Motor neuron (in vitro differentiated cells): ENCODE measurements around the gene REEP3. TPM values are rescaled to one million over a fixed set of nuclear protein-coding genes. Genes with fewer than 3 reads are reported as not detected.
A peak's percentile ranks its signal among the peaks of the same experiment; 100 is the strongest.

Source experiments
- ATAC-seq, 8 experiments: fragments of 200-7000 bp; cut with Tn5 transposase; replicated peaks in 6 of 8; 2 replicates each; pipeline ENCODE4 v1.8.0; 2021; ENCODE audit warnings: mild to moderate bottlenecking in 8 of 8, moderate library complexity in 8 of 8
- H3K27ac ChIP-seq, 2 donors: fragments of 250-450 bp; sonication (Bioruptor Pico); 2 replicates each; pipeline ENCODE4 v1.9.0; 2021; ENCODE audit warnings: antibody characterized with exemption in 2 of 2, mild to moderate bottlenecking in 2 of 2, moderate library complexity in 1 of 2
- H3K4me1 ChIP-seq, 2 donors: fragments of 250-450 bp; sonication (Bioruptor Pico); replicated peaks in 1 of 2; 2 replicates each; pipeline ENCODE4 v1.6.1; 2021; ENCODE audit warnings: antibody characterized with exemption in 2 of 2, mild to moderate bottlenecking in 2 of 2, moderate library complexity in 1 of 2
- H3K4me3 ChIP-seq, 5 donors: fragments of 250-450 bp; sonication (Bioruptor Pico); 2 replicates each; pipeline ENCODE4 v1.9.0; 2021; ENCODE audit warnings: antibody characterized with exemption in 5 of 5, mild to moderate bottlenecking in 5 of 5, moderate library complexity in 4 of 5
- WGBS, 10 experiments: fragments of 450-650 bp; shearing (Covaris generic); methylation state at CpG; one replicate each; pipeline ENCODE4 v1.0.0; 2022; 5-methylcytosine and 5-hydroxymethylcytosine counted together
- in situ Hi-C, 9 experiments: fragments of 400-800 bp; cut with MboI; loops; one replicate each; pipeline ENCODE4 v1.15.0; 2021; ENCODE audit warnings: low sequenced_read_pairs in 9 of 9, low pct_unique_long_range_greater_than_20kb in 2 of 9; ENCODE audit not compliant: unreplicated experiment in 9 of 9
- total RNA-seq, 8 experiments: library from RNA; unstranded; fragments of 300-600 nt; gene quantifications; 2 replicates each; pipeline versions ENCODE4 v1.2.3 to v1.2.4, GENCODE V29; 2022

REEP3 gene
- total RNA-seq, 8 experiments from 2014 or later: 12.3 to 33.7 (median 19.9) TPM

DNA sequence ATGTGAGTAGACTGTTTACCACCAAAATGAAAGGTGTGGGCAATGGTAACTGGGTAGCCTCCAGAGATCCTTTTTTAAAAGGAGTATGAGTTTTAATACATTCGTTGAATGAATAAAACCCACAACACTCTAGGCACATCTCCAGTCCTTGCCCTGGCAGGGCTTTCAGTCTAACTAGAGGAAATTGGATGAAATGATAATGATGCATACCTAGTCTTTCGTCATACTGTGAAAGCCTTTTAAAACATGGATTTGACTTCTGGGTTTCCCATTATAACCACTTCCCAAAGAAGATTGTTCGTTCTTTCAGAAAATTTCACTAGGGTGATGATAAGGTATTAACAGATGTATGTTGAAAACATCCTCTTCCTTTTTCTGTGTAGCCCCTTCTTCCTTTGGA is 110.8 kb downstream of the REEP3 start:
- Histone ChIP-seq H3K4me3 (no peak overlapping the region), H3K4me1 (peaks cover 7 to 23% of the 10 kb centered on the region in 2 donors), H3K27ac (no peak overlapping the region)
- no peak for ATAC-seq
- WGBS, 10 experiments: 43 to 100% (median 83%) methylated on average over 1 to 3 of the region's 3 CpGs; no CpG with 5 or more reads in 1 of the 10 experiments
- in situ Hi-C loops: loop anchor here in 1 of 9 experiments (10.0 kb wide), 1 partner anchor 83 kb away; no protein-coding TSS in a partner anchor

DNA sequence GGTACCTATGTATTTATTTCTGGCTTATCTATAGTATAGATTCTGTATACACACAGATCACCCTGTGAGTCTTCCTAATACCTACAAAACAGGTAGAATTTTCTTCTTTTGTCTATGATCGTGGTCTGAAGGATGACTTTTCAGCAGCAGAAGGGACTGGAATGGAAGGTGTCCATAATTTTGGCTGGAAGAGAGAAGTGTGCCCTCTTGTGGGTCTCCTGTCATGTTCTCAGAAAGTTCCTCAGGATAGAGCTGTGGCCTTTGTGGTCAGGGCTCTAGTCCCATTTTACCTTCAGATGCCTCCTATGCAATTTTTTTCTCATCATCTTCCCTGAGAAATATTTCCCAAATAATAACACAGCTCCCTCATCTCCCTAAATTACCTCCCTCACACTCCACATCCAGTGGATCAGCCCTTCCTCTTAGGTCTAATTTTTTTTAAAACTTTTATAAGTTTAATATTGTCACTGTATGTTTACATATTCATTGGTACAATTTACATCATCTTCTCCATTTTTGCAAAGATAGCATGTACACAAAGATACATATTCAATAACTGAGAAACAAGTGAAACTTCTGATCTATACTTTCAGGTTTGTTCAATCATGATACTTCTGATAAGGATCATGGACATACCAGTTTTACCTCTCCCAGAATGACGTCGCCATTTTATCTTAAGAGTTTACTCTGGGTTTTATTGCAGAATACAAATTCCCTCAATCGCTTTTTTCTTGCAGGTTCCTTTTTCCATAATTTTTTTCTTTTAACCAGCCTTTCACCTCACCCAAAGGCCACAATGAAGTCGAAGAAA is 112.7 kb downstream of the REEP3 start:
- H3K27ac ChIP-seq: no peak overlapping the region
- in situ Hi-C loops: loop anchor here in 1 of 9 experiments (10.0 kb wide), 1 partner anchor 81 kb away; no protein-coding TSS in a partner anchor
- WGBS, 10 experiments: 63 to 97% (median 88%) methylated on average over 2 to 5 of the region's 5 CpGs
- no peak for ATAC-seq
- H3K4me1 ChIP-seq: peaks cover 7 to 9% of the 10 kb centered on the region in 2 donors
- H3K4me3 ChIP-seq: no peak overlapping the region

DNA sequence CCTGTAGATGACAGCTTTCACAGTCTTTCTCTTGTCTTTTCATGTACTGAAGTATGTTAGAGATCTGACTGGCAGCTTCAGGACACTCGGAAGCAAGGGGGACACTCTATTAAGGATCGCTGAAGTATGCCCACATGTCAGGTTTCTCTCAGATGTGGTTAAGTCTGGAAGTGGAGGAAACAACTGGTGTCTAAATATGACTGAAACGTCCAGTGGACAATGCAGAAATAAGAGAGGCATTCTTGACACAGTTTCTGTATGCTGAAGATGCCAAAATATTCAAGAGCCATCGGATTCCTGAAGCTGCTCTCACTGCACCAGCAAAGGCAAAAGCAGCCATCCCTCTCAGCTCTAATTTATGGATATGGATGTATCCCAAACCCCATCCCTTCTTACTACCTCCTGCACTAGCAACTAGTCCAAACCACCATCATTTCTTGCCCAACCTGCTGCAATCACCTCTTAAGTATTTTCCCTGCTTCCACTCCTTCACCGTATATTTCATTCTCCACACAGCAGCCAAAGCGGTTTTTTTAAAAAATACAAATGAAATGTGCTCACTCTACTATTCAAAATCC is 113.4 kb downstream of the REEP3 start:
- Histone ChIP-seq H3K4me1 (peaks cover 6 to 7% of the 10 kb centered on the region in 2 donors), H3K4me3 (no peak overlapping the region), H3K27ac (no peak overlapping the region)
- ATAC-seq: no peak
- in situ Hi-C loops: loop anchor here in 1 of 9 experiments (10.0 kb wide), 1 partner anchor 80 kb away; no protein-coding TSS in a partner anchor
- 77 to 100% (median 93%) methylated on average over 2 to 6 of the region's 6 CpGs; no CpG with 5 or more reads in 2 of the 10 experiments for WGBS, 10 experiments

DNA sequence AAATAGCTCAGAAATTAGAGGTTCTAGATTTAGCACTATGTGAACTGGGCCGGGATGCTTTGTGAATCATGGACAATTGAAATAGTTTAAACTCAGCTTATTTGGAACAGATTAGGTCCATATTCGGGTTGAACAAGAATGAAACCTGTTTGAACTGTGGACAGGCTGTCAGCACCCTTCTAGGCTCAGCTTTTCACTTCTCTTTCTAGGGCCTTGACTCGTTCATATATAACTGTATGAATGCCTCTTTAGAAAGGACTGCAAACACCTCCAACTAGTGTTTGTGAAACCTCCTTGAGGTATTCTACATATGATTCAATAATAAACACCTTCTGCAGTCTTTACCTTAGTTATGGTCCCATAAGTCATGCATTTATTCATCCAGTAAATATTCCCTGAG is 115.6 kb downstream of the REEP3 start:
- in situ Hi-C loops: loop anchor here in 1 of 9 experiments (10.0 kb wide), 1 partner anchor 78 kb away; no protein-coding TSS in a partner anchor
- no peak overlapping the region for H3K27ac ChIP-seq
- 17 to 92% (median 57%) methylated on average over 1 to 2 of the region's 3 CpGs; no CpG with 5 or more reads in 2 of the 10 experiments for WGBS, 10 experiments

DNA sequence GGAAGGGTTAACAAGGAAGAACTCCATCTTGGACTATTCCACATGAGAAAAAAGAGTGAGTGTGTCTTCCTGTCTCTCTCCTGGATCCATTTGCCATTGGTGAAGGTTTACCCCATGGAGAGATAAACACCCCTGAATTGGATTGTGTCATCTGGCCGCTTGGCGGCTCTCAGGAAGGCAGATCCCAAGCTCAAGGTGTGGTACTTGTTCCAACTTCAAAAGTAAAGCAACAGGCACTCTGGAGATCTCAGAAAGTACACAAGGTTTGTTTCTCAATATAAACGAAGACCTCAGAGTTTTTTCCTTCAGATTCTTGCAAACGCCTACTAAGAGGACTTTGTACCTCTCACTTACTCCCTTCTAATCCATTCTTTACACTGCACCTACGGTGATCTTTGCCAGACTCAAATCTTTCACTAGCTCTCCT is 116.7 kb downstream of the REEP3 start:
- H3K27ac ChIP-seq: no peak overlapping the region
- in situ Hi-C loops: loop anchor here in 1 of 9 experiments (10.0 kb wide), 1 partner anchor 77 kb away; no protein-coding TSS in a partner anchor
- ATAC-seq: no peak
- H3K4me1 ChIP-seq: no peaks in the 10 kb centered on the region
- WGBS, 10 experiments: 75 to 100% (median 85%) methylated on average over 2 to 5 of the region's 5 CpGs; no CpG with 5 or more reads in 2 of the 10 experiments
- no peak overlapping the region for H3K4me3 ChIP-seq

More for the DNA sequence above, 115.6 kb downstream of the REEP3 start:
- no peak for ATAC-seq
- H3K4me1 ChIP-seq: no peaks in the 10 kb centered on the region
- H3K4me3 ChIP-seq: no peak overlapping the region

DNA sequence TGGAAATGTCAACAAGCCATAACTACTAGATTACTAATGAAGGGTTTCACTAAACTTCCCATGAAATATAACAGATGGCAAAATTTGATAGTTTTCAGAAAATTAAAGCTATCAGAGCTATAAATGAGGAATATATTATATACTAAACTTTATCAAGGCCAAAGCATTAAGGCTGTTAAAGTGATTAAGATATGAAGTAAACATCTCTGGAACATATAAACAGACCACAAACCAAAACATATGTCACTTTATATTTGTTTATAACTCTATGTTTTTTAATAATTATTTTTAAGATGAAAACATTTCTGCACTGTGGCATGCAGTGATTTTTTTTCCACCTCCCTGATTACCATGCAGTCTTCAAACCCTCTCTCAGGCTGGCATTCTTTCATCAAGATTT is 120.2 kb downstream of the REEP3 start:
- no peak for ATAC-seq
- in situ Hi-C loops: no loop called here
- Histone ChIP-seq H3K4me1 (no peaks in the 10 kb centered on the region), H3K27ac (no peak overlapping the region), H3K4me3 (no peak overlapping the region)

DNA sequence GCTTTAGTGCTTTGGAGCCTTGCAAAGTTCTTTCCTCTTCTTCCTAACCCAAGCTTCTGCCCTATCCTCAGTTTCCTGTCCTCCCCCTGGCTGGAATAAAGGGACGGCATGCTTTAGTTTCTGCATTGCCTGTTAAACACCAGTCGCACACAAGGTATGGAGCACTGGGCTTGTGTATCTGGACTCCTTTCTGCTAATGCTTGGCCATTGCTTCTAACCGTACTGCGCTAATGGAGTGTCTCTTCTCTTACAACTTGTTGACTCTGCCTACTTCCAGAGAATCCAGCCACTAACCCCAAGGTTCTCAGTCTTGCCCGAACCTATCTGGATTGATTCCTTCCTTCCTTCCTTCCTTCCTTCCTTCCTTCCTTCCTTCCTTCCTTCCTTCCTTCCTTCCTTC is 120.6 kb downstream of the REEP3 start:
- H3K27ac ChIP-seq: no peak overlapping the region
- in situ Hi-C loops: no loop called here
- ATAC-seq: no peak
- H3K4me3 ChIP-seq: no peak overlapping the region
- 76 to 100% (median 96%) methylated on average over 1 to 3 of the region's 5 CpGs; no CpG with 5 or more reads in 5 of the 10 experiments for WGBS, 10 experiments
- no peaks in the 10 kb centered on the region for H3K4me1 ChIP-seq

DNA sequence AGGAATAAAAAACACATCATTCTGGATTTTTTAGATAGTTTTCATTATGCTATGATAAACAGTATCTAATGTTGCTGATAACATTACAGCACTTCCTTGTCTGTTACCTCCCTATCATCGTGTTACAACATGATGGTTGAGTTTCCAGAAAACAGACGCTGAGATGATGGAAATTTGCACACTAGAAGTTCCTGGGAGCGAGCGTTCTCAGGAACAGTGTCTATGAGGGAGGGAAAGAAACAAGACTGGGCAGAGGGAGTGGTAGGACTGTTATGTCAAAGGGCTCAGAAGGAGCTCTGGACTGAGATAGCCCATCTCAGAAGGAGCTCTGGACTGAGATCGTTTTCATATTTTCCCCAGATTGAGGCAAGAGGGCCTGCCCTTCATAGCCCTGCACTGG is 121.6 kb downstream of the REEP3 start:
- H3K4me3 ChIP-seq: no peak overlapping the region
- 89 to 100% (median 97%) methylated on average over 1 to 4 of the region's 5 CpGs; no CpG with 5 or more reads in 4 of the 10 experiments for WGBS, 10 experiments
- no peaks in the 10 kb centered on the region for H3K4me1 ChIP-seq
- no peak overlapping the region for H3K27ac ChIP-seq
- no peak for ATAC-seq
- in situ Hi-C loops: no loop called here

DNA sequence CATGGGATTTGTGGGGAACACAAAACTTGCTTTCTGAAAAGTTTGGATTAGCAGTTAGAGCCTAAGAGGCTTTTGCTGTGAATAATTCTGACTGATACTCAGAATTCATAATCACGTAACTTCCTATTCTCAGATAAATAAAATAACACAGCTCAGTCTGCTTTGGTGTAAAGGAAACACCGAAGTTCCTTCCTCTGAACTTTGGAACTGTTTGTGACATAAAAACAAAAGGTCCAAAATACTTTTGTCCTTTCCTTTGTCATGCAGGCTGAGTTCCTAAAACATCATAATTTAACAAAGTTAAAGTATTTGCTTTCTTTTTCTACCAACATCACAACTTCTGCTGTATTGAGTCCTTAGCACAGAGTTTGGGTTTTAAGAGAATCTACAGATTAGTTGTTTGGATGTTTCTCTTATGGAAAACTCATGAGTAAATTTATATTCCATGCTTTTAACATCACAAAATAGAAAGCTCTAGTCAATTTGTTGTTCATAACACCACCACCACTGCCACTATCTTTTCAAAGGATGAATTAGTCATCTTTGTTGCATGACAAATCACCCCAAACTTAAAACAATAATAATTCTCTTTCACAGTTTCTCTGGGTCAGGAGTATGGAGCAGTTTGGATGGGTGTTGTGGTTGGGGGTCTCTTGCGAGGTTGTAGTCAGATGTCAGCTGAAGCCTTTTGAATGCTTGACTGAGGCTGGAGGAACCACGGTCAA is 123.4 kb downstream of the REEP3 start:
- in situ Hi-C loops: no loop called here
- 71 to 100% (median 85%) methylated on average over 1 to 3 of the region's 4 CpGs for WGBS, 10 experiments
- no peak for ATAC-seq
- Histone ChIP-seq H3K4me3 (no peak overlapping the region), H3K27ac (no peak overlapping the region), H3K4me1 (no peaks in the 10 kb centered on the region)

DNA sequence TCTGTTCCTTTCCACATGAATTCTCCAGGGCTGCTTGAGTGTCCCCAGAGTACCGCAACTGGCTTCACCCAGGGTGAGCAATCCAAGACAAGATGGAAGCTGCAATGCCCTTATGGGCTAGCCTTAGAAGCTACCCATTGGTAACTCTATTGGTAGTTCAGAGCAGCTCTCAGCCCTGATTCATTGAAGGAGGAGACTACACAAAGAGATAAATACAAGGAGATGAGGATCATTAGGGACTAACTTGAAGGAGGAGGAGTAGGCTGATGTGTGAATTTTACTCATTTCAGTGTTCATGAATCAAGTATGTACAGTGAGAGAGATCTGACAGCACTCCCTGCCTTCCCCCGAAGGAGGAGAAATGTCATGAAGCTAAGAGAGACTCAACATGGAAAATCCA is 124.0 kb downstream of the REEP3 start:
- Histone ChIP-seq H3K27ac (no peak overlapping the region), H3K4me1 (no peaks in the 10 kb centered on the region), H3K4me3 (no peak overlapping the region)
- in situ Hi-C loops: no loop called here
- ATAC-seq: no peak
- 67 to 100% (median 96%) methylated on average over 1 to 2 of the region's 2 CpGs; no CpG with 5 or more reads in 4 of the 10 experiments for WGBS, 10 experiments

DNA sequence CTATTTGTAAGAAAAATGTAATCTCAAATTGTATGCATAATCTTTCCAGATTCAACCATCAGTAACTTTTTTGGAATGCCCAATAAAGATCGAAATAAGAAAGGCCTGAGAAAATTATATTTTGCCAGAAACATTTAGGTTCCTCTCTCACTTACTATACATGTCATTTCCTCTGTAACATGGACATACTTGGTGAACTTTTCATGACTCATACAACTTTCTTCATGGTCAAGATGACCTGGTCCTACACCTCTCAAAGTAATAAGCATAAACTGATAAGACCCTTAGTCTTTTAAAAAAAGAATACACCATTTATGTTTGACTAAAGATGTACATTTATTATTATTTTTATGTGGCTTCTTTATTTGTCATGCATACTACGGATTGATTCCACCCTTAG is 125.3 kb downstream of the REEP3 start:
- H3K27ac ChIP-seq: no peak overlapping the region
- no peak overlapping the region for H3K4me3 ChIP-seq
- 63 to 100% (median 87%) methylated on average over 1 to 2 of the region's 2 CpGs for WGBS, 10 experiments
- no peak for ATAC-seq
- in situ Hi-C loops: no loop called here
- H3K4me1 ChIP-seq: no peaks in the 10 kb centered on the region

DNA sequence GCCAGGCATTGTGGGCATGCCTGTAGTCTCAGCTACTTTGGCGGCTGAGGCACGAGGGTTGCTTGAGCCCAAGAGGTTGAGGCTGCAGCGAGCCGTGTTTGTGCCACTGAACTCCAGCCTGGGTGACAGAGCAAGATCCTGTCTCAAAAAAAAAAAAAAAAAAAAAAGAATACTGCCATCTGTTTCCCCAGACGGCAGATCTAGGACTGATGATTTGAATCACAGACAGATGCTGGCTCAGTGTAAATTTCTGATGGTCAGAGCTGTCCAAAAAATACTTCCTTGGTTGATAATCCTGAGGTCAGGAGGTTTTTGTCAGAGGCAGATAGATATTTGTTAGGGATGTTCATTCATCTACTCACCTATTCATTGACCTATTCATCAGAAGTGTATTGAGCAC is 130.7 kb downstream of the REEP3 start:
- Histone ChIP-seq H3K27ac (no peak overlapping the region), H3K4me1 (peaks cover 0 to 12% of the 10 kb centered on the region in 2 donors), H3K4me3 (no peak overlapping the region)
- WGBS, 10 experiments: 14 to 70% (median 60%) methylated on average over 1 to 5 of the region's 5 CpGs; no CpG with 5 or more reads in 4 of the 10 experiments
- in situ Hi-C loops: no loop called here
- no peak for ATAC-seq

DNA sequence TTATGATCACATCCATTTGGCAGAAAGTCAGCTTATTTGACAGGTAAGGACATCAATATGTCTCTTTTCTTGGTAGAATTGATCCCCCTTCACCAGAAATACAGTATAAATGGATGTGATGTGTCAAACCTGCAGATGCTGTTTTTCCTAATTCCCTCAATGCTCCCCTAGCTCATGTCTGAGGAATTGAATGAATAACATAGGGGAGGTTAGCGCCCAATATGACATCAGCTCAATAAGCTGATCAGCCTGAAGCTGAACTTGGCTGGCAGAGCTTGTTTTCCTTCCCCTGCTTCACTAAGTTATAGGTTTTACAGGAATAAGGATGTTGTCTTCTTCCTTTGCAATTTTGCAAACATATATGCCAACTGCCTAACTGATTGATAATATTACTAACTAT is 132.5 kb downstream of the REEP3 start:
- in situ Hi-C loops: no loop called here
- peaks cover 0 to 12% of the 10 kb centered on the region in 2 donors for H3K4me1 ChIP-seq
- H3K4me3 ChIP-seq: no peak overlapping the region
- ATAC-seq: peak in 3 of 8 experiments; percentile 41 to 57 (median 49)
- 17 to 100% (median 94%) methylated on average over 1 of the region's 1 CpG; no CpG with 5 or more reads in 4 of the 10 experiments for WGBS, 10 experiments
- no peak overlapping the region for H3K27ac ChIP-seq
